WTC11 (cell line): ENCODE results near the gene FOXF2.

Source experiments
- FOXJ3 ChIP-seq: sonication (generic); formaldehyde crosslinking; IDR thresholded peaks from 2 replicates; pipeline ENCODE4 v1.9.0; 2021; ENCODE audit warnings: missing genetic modification reagents, mild to moderate bottlenecking, borderline replicate concordance
- SMAD4 ChIP-seq: sonication (generic); formaldehyde crosslinking; IDR thresholded peaks from 2 replicates; pipeline ENCODE4 v1.8.0; 2022; ENCODE audit warnings: mild to moderate bottlenecking, missing genetic modification reagents
- TF ChIP-seq, protein P1 (sequence below): sonication (generic); formaldehyde crosslinking; IDR thresholded peaks from 2 replicates; pipeline ENCODE4 v1.8.0; 2022; ENCODE audit warnings: missing genetic modification reagents
- TF ChIP-seq, protein P2 (sequence below): fragments of 200-600 bp; IDR thresholded peaks from 2 replicates; pipeline ENCODE4 v1.8.0; 2022; ENCODE audit warnings: antibody characterized with exemption
- TF ChIP-seq, protein P3 (sequence below): sonication (generic); formaldehyde crosslinking; IDR thresholded peaks from 2 replicates; pipeline ENCODE4 v1.8.0; 2022; ENCODE audit warnings: mild to moderate bottlenecking, missing genetic modification reagents

DNA sequence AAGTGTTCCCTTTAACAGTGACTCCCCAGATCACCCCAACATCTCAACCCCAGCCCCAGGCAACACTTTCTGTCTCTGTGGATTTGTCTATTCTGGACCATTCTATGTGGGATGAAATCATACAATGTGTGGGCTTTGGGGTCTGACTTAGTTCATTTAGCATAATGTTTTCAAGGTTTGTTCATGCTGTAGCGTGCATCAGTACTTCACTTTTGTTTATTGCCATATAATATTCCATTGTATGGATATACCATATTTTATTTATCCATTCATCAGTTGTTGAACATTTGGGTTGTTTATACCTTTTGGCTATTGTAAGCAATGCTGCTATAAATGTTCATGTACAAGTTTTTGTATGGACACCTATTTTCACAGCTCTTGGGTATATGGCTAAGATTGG is 31.0 kb downstream of the FOXF2 start:
- no peak for TF ChIP-seq SMAD4 (CRISPR knock-in tag)
- TF ChIP-seq FOXJ3 (CRISPR knock-in tag): no peak
- TF ChIP-seq, protein P1, sequence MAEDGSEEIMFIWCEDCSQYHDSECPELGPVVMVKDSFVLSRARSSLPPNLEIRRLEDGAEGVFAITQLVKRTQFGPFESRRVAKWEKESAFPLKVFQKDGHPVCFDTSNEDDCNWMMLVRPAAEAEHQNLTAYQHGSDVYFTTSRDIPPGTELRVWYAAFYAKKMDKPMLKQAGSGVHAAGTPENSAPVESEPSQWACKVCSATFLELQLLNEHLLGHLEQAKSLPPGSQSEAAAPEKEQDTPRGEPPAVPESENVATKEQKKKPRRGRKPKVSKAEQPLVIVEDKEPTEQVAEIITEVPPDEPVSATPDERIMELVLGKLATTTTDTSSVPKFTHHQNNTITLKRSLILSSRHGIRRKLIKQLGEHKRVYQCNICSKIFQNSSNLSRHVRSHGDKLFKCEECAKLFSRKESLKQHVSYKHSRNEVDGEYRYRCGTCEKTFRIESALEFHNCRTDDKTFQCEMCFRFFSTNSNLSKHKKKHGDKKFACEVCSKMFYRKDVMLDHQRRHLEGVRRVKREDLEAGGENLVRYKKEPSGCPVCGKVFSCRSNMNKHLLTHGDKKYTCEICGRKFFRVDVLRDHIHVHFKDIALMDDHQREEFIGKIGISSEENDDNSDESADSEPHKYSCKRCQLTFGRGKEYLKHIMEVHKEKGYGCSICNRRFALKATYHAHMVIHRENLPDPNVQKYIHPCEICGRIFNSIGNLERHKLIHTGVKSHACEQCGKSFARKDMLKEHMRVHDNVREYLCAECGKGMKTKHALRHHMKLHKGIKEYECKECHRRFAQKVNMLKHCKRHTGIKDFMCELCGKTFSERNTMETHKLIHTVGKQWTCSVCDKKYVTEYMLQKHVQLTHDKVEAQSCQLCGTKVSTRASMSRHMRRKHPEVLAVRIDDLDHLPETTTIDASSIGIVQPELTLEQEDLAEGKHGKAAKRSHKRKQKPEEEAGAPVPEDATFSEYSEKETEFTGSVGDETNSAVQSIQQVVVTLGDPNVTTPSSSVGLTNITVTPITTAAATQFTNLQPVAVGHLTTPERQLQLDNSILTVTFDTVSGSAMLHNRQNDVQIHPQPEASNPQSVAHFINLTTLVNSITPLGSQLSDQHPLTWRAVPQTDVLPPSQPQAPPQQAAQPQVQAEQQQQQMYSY (CRISPR knock-in tag): no peak
- TF ChIP-seq, protein P2, sequence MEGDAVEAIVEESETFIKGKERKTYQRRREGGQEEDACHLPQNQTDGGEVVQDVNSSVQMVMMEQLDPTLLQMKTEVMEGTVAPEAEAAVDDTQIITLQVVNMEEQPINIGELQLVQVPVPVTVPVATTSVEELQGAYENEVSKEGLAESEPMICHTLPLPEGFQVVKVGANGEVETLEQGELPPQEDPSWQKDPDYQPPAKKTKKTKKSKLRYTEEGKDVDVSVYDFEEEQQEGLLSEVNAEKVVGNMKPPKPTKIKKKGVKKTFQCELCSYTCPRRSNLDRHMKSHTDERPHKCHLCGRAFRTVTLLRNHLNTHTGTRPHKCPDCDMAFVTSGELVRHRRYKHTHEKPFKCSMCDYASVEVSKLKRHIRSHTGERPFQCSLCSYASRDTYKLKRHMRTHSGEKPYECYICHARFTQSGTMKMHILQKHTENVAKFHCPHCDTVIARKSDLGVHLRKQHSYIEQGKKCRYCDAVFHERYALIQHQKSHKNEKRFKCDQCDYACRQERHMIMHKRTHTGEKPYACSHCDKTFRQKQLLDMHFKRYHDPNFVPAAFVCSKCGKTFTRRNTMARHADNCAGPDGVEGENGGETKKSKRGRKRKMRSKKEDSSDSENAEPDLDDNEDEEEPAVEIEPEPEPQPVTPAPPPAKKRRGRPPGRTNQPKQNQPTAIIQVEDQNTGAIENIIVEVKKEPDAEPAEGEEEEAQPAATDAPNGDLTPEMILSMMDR: no peak
- TF ChIP-seq, protein P3, sequence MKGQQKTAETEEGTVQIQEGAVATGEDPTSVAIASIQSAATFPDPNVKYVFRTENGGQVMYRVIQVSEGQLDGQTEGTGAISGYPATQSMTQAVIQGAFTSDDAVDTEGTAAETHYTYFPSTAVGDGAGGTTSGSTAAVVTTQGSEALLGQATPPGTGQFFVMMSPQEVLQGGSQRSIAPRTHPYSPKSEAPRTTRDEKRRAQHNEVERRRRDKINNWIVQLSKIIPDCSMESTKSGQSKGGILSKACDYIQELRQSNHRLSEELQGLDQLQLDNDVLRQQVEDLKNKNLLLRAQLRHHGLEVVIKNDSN (CRISPR knock-in tag): no peak
